ENCODE results near the gene SUMF1. TPM values are rescaled to one million over a fixed set of nuclear protein-coding genes. Genes with fewer than 3 reads are reported as not detected.

The SUMF1 gene
- total RNA-seq, 1 experiment from 2014 or later = 11.8 TPM

GRCh38 chr3:4478261-4478660 lies 11.2 kb upstream of the SUMF1 start:
- intact Hi-C loops (cut with micrococcal nuclease) = no loop called here
- ChIA-PET CTCF (no interaction called here), POLR2A (no interaction called here)
- no TSS peak for BruUV-seq (replicated peaks)
- TF ChIP-seq CTCF (IDR thresholded peaks at IDR 0.05; ENCODE audit: unreplicated experiment) = no peak
- no peak overlapping the region for H3K4me3 Mint-ChIP-seq (ENCODE audit: unreplicated experiment)
- no peak overlapping the region for H3K27ac Mint-ChIP-seq (ENCODE audit: low read depth, unreplicated experiment)
- DNase-seq (ENCODE audit: unreplicated experiment) = no peak
- no peaks in the 10 kb centered on the region for H3K9me3 Mint-ChIP-seq (ENCODE audit: unreplicated experiment)
- H3K27me3 Mint-ChIP-seq (ENCODE audit: insufficient read depth, unreplicated experiment) = peaks cover 4% of the 10 kb centered on the region
- H3K36me3 Mint-ChIP-seq (ENCODE audit: insufficient read depth, unreplicated experiment) = no peaks in the 10 kb centered on the region
- H3K4me1 Mint-ChIP-seq (ENCODE audit: insufficient read depth, unreplicated experiment) = peaks cover 12% of the 10 kb centered on the region

- peaks cover 19% of the 10 kb centered on the region for H3K27me3 Mint-ChIP-seq (ENCODE audit: insufficient read depth, unreplicated experiment)
- no peak for DNase-seq (ENCODE audit: unreplicated experiment)
- POLR2A ChIA-PET = interaction anchor here (1.1 to 1.8 kb wide), 2 partner anchors 9 to 16 kb away, joined by 5 to 6 read pairs; partner anchors contain the start of genes ITPR1 and SUMF1
- CTCF ChIA-PET = interaction anchor here (0.7 kb wide), 1 partner anchor 11 kb away, joined by 3 read pairs; no protein-coding TSS in a partner anchor
- no TSS peak for BruUV-seq (replicated peaks)
- no peak overlapping the region for H3K27ac Mint-ChIP-seq (ENCODE audit: low read depth, unreplicated experiment)
- H3K36me3 Mint-ChIP-seq (ENCODE audit: insufficient read depth, unreplicated experiment) = no peaks in the 10 kb centered on the region
- H3K4me3 Mint-ChIP-seq (ENCODE audit: unreplicated experiment) = no peak overlapping the region
- peaks cover 12% of the 10 kb centered on the region for H3K4me1 Mint-ChIP-seq (ENCODE audit: insufficient read depth, unreplicated experiment)
- TF ChIP-seq CTCF (IDR thresholded peaks at IDR 0.05; ENCODE audit: unreplicated experiment) = no peak
- no peaks in the 10 kb centered on the region for H3K9me3 Mint-ChIP-seq (ENCODE audit: unreplicated experiment)
- intact Hi-C loops (cut with micrococcal nuclease) = no loop called here
Measured at GRCh38 chr3:4476496-4476895, 9.4 kb upstream of the SUMF1 start.

GRCh38 chr3:4475804-4476203 lies 8.7 kb upstream of the SUMF1 start:
- no peak for DNase-seq (ENCODE audit: unreplicated experiment)
- Mint-ChIP-seq H3K27ac (ENCODE audit: low read depth, unreplicated experiment) (no peak overlapping the region), H3K4me3 (ENCODE audit: unreplicated experiment) (no peak overlapping the region), H3K9me3 (ENCODE audit: unreplicated experiment) (no peaks in the 10 kb centered on the region), H3K4me1 (ENCODE audit: insufficient read depth, unreplicated experiment) (peaks cover 12% of the 10 kb centered on the region), H3K36me3 (ENCODE audit: insufficient read depth, unreplicated experiment) (no peaks in the 10 kb centered on the region), H3K27me3 (ENCODE audit: insufficient read depth, unreplicated experiment) (peaks cover 19% of the 10 kb centered on the region)
- BruUV-seq (replicated peaks) = no TSS peak
- intact Hi-C loops (cut with micrococcal nuclease) = no loop called here
- CTCF ChIA-PET = interaction anchor here (0.6 to 1.6 kb wide), 6 partner anchors 11 to 158 kb away, joined by 3 to 7 read pairs (median 4); no protein-coding TSS in a partner anchor
- POLR2A ChIA-PET = interaction anchor here (0.6 to 1.9 kb wide), 6 partner anchors 9 to 77 kb away, joined by 3 to 14 read pairs (median 5); partner anchors contain the start of genes ITPR1 and SUMF1
- no peak for TF ChIP-seq CTCF (IDR thresholded peaks at IDR 0.05; ENCODE audit: unreplicated experiment)

- intact Hi-C loops (cut with micrococcal nuclease) = loop anchor here (5.0 kb wide), 1 partner anchor 58 kb away; no protein-coding TSS in a partner anchor
- BruUV-seq (replicated peaks) = no TSS peak
- no peak overlapping the region for H3K4me3 Mint-ChIP-seq (ENCODE audit: unreplicated experiment)
- ChIA-PET CTCF (interaction anchor here (0.6 to 1.6 kb wide), 5 partner anchors 13 to 159 kb away, joined by 3 to 5 read pairs (median 3); no protein-coding TSS in a partner anchor), POLR2A (interaction anchor here (0.6 to 1.9 kb wide), 5 partner anchors 8 to 20 kb away, joined by 3 to 14 read pairs (median 5); partner anchors contain the start of genes ITPR1 and SUMF1)
- peaks cover 12% of the 10 kb centered on the region for H3K4me1 Mint-ChIP-seq (ENCODE audit: insufficient read depth, unreplicated experiment)
- no peak overlapping the region for H3K27ac Mint-ChIP-seq (ENCODE audit: low read depth, unreplicated experiment)
- peak; percentile 93 for DNase-seq (ENCODE audit: unreplicated experiment)
- H3K9me3 Mint-ChIP-seq (ENCODE audit: unreplicated experiment) = no peaks in the 10 kb centered on the region
- no peak for TF ChIP-seq CTCF (IDR thresholded peaks at IDR 0.05; ENCODE audit: unreplicated experiment)
- H3K36me3 Mint-ChIP-seq (ENCODE audit: insufficient read depth, unreplicated experiment) = no peaks in the 10 kb centered on the region
- H3K27me3 Mint-ChIP-seq (ENCODE audit: insufficient read depth, unreplicated experiment) = peaks cover 19% of the 10 kb centered on the region
Measured at GRCh38 chr3:4474683-4475490, 7.8 kb upstream of the SUMF1 start.

Data from MCF 10A (cell line).